ENCODE results near the gene DENND4A. TPM values are rescaled to one million over a fixed set of nuclear protein-coding genes. Genes with fewer than 3 reads are reported as not detected.

DENND4A gene
- total and polyA plus RNA-seq, 11 donors, result 2.7 to 26.6 (median 15.1) TPM

DNA sequence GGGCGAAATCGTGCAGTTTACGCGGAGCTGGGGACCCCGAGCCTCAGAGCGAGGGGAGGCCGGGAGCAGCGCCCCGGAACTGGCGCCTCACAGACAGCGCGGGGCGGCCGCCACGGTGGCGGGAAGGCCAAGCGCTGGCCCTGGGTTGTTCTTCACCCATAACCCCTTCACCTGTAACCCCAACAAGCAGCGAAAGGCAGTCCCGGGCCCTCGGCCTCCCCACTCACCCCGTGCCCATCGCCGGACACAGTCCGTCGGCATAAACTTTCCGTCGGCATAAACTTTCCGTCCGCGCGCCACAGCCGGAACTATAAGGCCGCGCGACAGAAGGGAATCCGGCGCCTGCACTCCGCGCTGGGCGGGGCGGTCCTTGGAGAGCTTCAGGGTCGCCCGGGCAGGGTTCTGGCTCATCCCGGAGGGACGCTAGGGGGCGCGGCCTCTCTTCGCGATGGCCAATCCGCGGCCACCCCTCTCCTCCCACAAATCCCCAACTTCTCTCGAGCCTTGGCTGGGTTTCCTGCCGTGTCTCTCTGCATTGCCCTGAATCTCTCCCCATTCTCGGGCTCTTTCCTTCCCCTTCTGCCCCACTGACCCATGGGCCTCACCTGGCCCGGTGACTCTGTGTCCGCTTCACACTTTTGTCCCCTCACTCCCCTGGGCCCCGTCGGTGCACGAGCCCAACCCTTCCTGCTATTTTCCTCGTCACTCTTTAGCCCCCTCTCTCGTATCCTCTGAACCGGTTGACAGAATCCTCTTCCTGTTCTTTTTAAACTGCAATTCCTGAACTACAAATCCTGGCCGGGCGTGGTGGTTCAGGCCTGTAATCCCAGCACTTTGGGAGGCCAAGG is 181.0 kb downstream of the DENND4A start, which contains the start of gene INTS14:
Gene INTS14, minus strand, starts transcription at position 261 of the 848 bp plus-strand sequence. CDS start 3,751 bp downstream, outside the sequence.
- TF ChIP-seq, protein P1, sequence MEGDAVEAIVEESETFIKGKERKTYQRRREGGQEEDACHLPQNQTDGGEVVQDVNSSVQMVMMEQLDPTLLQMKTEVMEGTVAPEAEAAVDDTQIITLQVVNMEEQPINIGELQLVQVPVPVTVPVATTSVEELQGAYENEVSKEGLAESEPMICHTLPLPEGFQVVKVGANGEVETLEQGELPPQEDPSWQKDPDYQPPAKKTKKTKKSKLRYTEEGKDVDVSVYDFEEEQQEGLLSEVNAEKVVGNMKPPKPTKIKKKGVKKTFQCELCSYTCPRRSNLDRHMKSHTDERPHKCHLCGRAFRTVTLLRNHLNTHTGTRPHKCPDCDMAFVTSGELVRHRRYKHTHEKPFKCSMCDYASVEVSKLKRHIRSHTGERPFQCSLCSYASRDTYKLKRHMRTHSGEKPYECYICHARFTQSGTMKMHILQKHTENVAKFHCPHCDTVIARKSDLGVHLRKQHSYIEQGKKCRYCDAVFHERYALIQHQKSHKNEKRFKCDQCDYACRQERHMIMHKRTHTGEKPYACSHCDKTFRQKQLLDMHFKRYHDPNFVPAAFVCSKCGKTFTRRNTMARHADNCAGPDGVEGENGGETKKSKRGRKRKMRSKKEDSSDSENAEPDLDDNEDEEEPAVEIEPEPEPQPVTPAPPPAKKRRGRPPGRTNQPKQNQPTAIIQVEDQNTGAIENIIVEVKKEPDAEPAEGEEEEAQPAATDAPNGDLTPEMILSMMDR (IDR thresholded peaks at IDR 0.05), result peak; percentile 56 to 83 (median 76)
- peak in 1 of 2 donors; percentile 71 for TF ChIP-seq POLR2A (IDR thresholded peaks at IDR 0.05)
- H3K4me3 ChIP-seq, result peak within 1 kb of the TSS; percentile 49 to 98 (median 86)
- peaks cover 3 to 28% (median 20%) of the 10 kb centered on the region in 12 donors for H3K4me1 ChIP-seq
- ATAC-seq (peak; percentile 99 to 100 (median 99)), DNase-seq (peak; percentile 97 to 99 (median 98))
- H3K27me3 ChIP-seq, result no peaks in the 10 kb centered on the region
- intact Hi-C loops (cut with DNase I), result loop anchor here in 2 of 10 donors (1.0 to 2.0 kb wide), 3 partner anchors 80 to 258 kb away; partner anchors contain the start of genes DPP8 (in 1 of the 2), HACD3 (in 1 of the 2) and RAB11A (in 1 of the 2)
- H3K36me3 ChIP-seq, result peaks cover 0 to 9% (median 0%) of the 10 kb centered on the region in 9 donors
- 0 to 1% (median 0%) methylated on average over 59 to 64 of the region's 64 CpGs for WGBS, 4 donors
- no peaks in the 10 kb centered on the region for H3K9me3 ChIP-seq
- H3K27ac ChIP-seq, result peak within 1 kb of the TSS; percentile 87 to 98 (median 94)

Small RNA genes lying within 50 kb of the gene (microRNA-seq; reads per million reads assigned to microRNA genes)
- 0 to 0.60 (median 0.03) reads per million in 4 donors for gene MIR4511

Other genes with a start within 250 kb of the DENND4A start
- 10 to 100 TPM; 11.2 to 19.3 (median 15.8) TPM for gene INTS14, start 181.2 kb downstream of the DENND4A start, total RNA-seq
- 10 to 100 TPM in 1 of 2 donors, 1 to 10 TPM in 1; 5.7 to 15.1 TPM for gene INTS14, start 181.2 kb downstream of the DENND4A start, polyA plus RNA-seq
- gene SLC24A1, start 170.4 kb downstream of the DENND4A start, total RNA-seq, result 1 to 10 TPM in 8 of 9 donors, under 1 TPM in 1; 0.74 to 6.3 (median 2.2) TPM
- gene SLC24A1, start 170.4 kb downstream of the DENND4A start, polyA plus RNA-seq, result 1 to 10 TPM; 1.0 to 1.4 TPM
- 100 to 1,000 TPM; 149 to 212 (median 162) TPM for gene RAB11A, start 77.2 kb upstream of the DENND4A start, total RNA-seq
- gene RAB11A, start 77.2 kb upstream of the DENND4A start, polyA plus RNA-seq, result 100 to 1,000 TPM in 1 of 2 donors, 10 to 100 TPM in 1; 50.3 to 307 TPM